CD4-positive, alpha-beta T cell treated with Interferon gamma for 1 hour (primary cell): Measurements from ENCODE around the gene LMF1.

Source experiments
- DNase-seq: peaks from one replicate; pipeline ENCODE4 v3.0.0-alpha.2; 2020

The LMF1 gene

DNA sequence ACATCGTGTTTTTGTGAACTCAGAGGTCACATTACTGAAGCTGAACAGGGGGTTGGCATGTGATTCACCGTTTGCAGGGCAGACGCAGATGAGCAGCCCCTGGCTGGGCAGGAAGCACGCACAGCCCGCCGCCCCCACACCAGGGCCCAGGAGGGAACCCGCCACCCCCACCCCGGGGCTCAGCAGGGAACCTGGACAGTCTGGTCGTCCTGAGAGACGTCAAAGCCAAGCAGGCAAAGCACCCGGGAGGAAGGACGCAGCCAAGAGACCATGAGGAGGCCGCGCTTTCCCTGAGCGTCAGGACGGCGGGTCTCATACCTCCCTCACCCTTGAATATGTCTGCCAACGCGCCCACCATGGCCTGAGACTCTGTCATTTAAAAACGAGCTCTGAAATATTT, 60.6 kb downstream of the LMF1 start:
- DNase-seq: no peak

- DNase-seq: no peak
Measured at GRCh38 chr16:909281-910000, 61.3 kb downstream of the LMF1 start.

DNA sequence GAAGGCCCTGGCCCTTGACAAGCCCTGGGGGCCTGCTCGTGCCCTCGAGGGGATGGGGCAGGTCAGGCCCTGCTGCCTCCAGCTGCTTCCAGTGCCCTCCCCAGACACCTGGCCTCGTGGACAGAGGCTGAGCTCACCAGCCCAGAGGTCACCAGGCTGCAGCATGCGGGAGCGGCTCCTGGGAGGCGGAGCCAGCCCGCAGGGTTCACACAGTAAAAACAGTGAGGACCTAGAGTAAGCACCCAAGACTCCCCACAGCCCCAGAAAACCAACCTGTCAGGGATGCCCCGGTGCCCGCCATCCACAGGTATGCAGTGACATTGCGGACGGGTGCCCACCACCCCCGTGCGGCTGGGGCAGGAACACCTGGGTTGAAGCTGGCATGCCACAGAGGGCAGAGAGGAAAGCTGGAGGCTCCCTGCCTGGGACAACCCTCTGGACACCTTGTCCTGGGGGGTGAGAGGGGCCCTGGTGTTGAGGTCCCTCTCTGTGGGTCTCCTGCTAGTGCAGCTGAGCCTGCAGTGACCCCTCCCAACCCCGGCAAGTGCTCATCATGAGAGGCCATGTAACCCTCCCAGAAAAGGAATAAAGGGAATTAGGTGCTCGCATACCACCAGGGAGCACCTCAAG, 62.1 kb downstream of the LMF1 start:
- DNase-seq: no peak

GRCh38 chr16:907842-908241, 62.9 kb downstream of the LMF1 start:
- DNase-seq: no peak

DNA sequence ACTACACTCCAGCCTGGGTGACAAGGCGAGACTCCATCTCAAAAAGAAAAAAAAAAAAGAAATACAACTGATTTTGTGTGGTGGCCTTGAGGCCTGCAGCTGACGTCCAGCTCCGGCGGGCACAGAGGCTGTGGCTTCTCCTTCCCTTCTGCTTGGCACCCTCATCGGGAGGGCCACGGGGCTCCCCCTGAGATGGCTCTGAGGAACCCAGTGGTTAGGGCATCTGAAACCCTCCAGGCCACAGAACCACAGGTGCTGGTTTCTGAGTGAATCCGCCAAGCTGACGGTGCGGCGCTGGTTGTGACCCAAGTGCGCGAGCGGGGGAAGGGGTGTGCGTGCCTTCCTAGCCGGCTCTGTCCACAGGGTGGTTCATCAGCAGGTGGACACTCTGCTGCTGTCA, 63.4 kb downstream of the LMF1 start:
- no peak for DNase-seq

GRCh38 chr16:906296-906695, 64.5 kb downstream of the LMF1 start:
- no peak for DNase-seq

- no peak for DNase-seq
Measured at GRCh38 chr16:901715-902601, 68.8 kb downstream of the LMF1 start.

DNA sequence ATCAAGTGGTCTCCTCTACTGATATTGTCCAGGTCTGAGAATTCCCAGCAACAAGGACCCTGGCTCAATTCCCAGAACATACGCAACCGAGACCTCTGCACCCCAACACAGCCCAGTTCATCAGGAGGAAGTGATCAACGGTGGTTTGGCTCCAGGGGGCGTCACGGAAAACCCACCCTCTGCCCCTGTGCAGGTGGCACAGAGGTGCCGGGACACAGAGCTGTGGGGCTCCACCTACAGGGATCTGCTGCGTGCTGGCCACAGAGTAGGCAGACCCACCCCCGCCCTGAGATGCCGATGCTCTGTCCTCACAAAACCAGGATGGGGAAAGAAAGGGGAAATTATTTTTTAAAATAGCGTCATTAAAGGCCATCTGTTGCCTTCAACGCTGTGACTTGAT, 69.6 kb downstream of the LMF1 start:
- no peak for DNase-seq

DNA sequence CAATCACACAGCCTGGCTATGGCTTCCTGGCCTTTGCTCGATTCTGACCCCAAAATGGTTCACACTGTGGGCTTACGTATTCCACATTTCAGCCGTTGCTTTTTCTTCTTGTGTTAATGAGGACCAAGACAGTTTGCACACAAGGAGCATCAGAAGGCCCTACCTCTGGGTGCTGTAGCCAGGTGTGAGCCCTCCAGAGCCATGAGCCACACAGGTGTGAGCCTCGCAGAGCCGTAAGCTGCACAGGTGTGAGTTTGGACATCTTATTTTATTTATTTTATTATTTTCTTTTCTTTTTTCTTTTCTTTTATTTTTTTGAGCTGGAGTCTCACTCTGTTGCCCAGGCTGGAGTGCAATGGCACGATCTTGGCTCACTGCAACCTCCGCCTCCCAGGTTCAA, 70.6 kb downstream of the LMF1 start:
- DNase-seq: no peak

DNA sequence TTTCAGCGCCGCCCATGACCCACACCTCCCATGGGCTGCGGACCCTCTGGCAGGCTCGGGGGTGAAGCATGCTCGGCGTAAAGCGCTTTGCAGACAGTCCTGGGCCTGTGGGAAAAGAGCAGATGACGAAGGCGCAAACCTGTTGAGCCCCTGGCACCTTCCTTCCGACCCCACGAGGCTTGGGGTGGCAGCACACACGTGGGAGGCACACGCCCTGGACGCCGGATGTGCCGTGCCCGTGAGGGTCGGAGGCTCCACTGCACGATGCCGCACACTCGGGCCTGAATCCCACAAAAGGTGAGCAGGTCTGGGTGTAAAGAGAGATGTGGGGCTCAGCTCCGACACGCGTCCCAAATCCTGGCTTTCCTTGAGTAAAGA, 71.1 kb downstream of the LMF1 start:
- DNase-seq: no peak

GRCh38 chr16:898761-899682, 71.8 kb downstream of the LMF1 start:
- DNase-seq: no peak

GRCh38 chr16:898216-898615, 72.6 kb downstream of the LMF1 start:
- no peak for DNase-seq

DNA sequence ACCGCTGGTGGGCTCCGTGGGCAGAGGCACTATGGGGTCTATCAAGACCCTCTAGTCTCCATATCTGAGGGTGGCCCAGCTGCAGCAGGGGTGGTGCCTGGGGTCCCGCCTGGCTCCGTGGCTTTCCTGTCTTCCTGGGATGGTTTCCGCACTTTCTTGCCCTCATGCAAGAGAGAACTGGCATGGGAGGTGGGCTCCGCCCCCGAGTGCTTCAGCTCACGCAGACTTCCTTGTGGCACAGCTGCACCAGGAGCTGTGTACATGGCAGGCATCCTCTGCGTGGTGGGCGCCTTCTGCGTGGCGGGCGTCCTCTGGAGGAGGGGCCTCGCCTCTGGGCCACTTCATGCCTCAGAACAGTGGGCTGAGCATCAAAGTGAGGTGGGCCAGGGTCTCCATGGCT, 73.1 kb downstream of the LMF1 start:
- DNase-seq: no peak

DNA sequence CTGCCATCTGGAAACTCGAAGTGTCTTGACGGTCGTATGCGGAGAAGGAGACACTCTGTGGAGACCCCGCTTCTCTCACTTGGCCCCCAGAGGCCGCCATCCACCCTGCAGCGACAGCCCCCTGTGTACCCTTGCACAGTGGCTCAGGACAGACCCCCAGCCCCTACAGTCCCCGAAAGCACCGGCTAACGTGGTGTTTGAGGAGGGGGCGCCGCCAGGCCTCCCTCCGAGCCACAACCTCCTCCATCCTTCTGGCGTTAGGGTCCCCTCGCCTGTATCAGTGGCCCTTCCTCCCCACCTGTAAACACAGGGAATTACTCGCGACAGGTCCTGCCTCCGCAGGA, 73.6 kb downstream of the LMF1 start:
- DNase-seq: no peak

GRCh38 chr16:896261-897199, 74.3 kb downstream of the LMF1 start:
- DNase-seq: no peak

GRCh38 chr16:895371-895770, 75.4 kb downstream of the LMF1 start:
- DNase-seq: no peak

GRCh38 chr16:894841-895240, 75.9 kb downstream of the LMF1 start:
- DNase-seq: no peak

- DNase-seq: no peak
Measured at GRCh38 chr16:894136-894535, 76.6 kb downstream of the LMF1 start.

GRCh38 chr16:893360-893759, 77.4 kb downstream of the LMF1 start:
- DNase-seq: no peak

GRCh38 chr16:892536-893255, 78.1 kb downstream of the LMF1 start:
- DNase-seq: no peak

DNA sequence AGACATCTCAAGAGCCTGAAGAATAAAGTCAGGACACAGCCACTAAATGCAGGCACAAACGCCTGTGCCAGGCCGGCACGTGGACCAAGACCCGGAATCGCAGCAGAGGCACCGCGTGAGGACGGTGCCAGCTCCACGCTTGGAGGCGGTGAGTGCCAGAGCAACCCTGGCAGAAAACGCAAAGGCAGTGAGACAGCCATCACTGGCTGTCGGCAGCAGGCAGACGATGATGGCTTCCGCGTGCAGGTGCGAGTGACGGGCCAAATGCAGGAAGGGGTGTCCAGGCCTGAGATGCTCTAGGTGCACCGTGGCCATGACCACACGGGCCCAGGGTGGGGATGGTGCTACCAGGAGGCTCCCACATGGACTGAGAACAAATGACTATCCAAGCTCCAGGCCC, 78.8 kb downstream of the LMF1 start:
- DNase-seq: no peak
